H1 (cell line): ENCODE data around the gene CDH22. TPM values are rescaled to one million over a fixed set of nuclear protein-coding genes. Genes with fewer than 3 reads are reported as not detected.

ENCODE experiments used
- CTCF ChIA-PET: fragments of 300-600 bp; sonication (Branson Sonifier 250); formaldehyde crosslinking; loops from one replicate; lab custom pipeline; 2021; ENCODE audit not compliant: partially characterized antibody; lab: Charles Lee
- POLR2A ChIA-PET: fragments of 300-600 bp; sonication (Branson Sonifier 250); formaldehyde crosslinking; loops from one replicate; lab custom pipeline; 2021; ENCODE audit warnings: inconsistent platforms; ENCODE audit not compliant: partially characterized antibody; lab: Charles Lee
- DNase-seq, 2 experiments: peaks; one replicate each; pipeline versions ENCODE4 v3.0.0 to v3.0.0-alpha.2; 2010 to 2022; ENCODE audit warnings: low spot score in 2 of 2, low read depth in 1 of 2, mixed read lengths in 1 of 2
- FAIRE-seq: peaks from 2 replicates; lab custom pipeline; 2011; peaks lifted over from hg19 to GRCh38; lab: Jason Lieb, UNC
- H2AFZ ChIP-seq: 2 replicates; pipeline ENCODE4 v1.8.1; 2012; ENCODE audit warnings: low read length, inconsistent platforms
- H2AK5ac ChIP-seq: 2 replicates; pipeline ENCODE4 v1.6.1; 2013; ENCODE audit warnings: low read depth, low read length
- H2BK120ac ChIP-seq: replicated peaks from 2 replicates; pipeline ENCODE3; 2013; ENCODE audit warnings: low read depth, low read length, inconsistent platforms
- H2BK12ac ChIP-seq: 2 replicates; pipeline ENCODE4 v1.6.1; 2013; ENCODE audit warnings: low read depth, low read length
- H2BK15ac ChIP-seq: 2 replicates; pipeline ENCODE4 v1.6.1; 2013; ENCODE audit warnings: low read length
- H2BK20ac ChIP-seq: 2 replicates; pipeline ENCODE4 v1.6.1; 2013; ENCODE audit warnings: low read length
- H2BK5ac ChIP-seq: 2 replicates; pipeline ENCODE4 v1.6.1; 2013; ENCODE audit warnings: low read depth, low read length
- H3K14ac ChIP-seq: 2 replicates; pipeline ENCODE4 v1.6.1; 2013; ENCODE audit warnings: inconsistent platforms; ENCODE audit not compliant: insufficient read length
- H3K18ac ChIP-seq: 2 replicates; pipeline ENCODE4 v1.6.1; 2013; ENCODE audit warnings: low read length; ENCODE audit errors: extremely low read depth
- H3K23ac ChIP-seq: 2 replicates; pipeline ENCODE4 v1.6.1; 2013; ENCODE audit warnings: inconsistent platforms; ENCODE audit not compliant: insufficient read length
- H3K23me2 ChIP-seq: 2 replicates; pipeline ENCODE4 v1.6.1; 2013; ENCODE audit warnings: low read depth, low read length
- H3K27ac ChIP-seq: 2 replicates; pipeline ENCODE4 v1.6.1; 2011; ENCODE audit warnings: low read depth, low read length, inconsistent platforms
- H3K27me3 ChIP-seq, 4 experiments: replicated peaks in 1 of 4; 1 replicate in 1 of 4; 2 replicates in 3 of 4; pipeline versions ENCODE4 v1.6.1 to v1.8.1; 2011 to 2013; ENCODE audit warnings: low read length in 3 of 4, mild to moderate bottlenecking in 3 of 4, inconsistent platforms in 2 of 4, mixed read lengths in 2 of 4, moderate library complexity in 1 of 4; ENCODE audit not compliant: control insufficient read depth in 3 of 4, insufficient read depth in 3 of 4; ENCODE audit errors: extremely low read depth in 1 of 4
- H3K36me3 ChIP-seq, 4 experiments: 2 replicates each; pipeline versions ENCODE4 v1.6.1 to v1.8.1; 2011 to 2013; ENCODE audit warnings: mild to moderate bottlenecking in 4 of 4, low read length in 3 of 4, moderate library complexity in 2 of 4, control low read depth in 1 of 4, inconsistent platforms in 1 of 4; ENCODE audit not compliant: insufficient read depth in 4 of 4, control insufficient read depth in 2 of 4
- H3K4ac ChIP-seq: replicated peaks from 2 replicates; pipeline ENCODE3; 2013; ENCODE audit warnings: low read length, low read depth, mixed read lengths, inconsistent platforms; ENCODE audit not compliant: insufficient read length
- H3K4me1 ChIP-seq, 4 experiments: replicated peaks in 1 of 4; 1 replicate in 1 of 4; 2 replicates in 3 of 4; pipeline versions ENCODE4 v1.6.1 to v1.8.1; 2011 to 2013; ENCODE audit warnings: low read length in 3 of 4, inconsistent platforms in 2 of 4, mixed read lengths in 1 of 4; ENCODE audit not compliant: insufficient read depth in 4 of 4, control insufficient read depth in 3 of 4
- H3K4me2 ChIP-seq, 2 experiments: 2 replicates each; pipeline versions ENCODE4 v1.6.1 to v1.8.1; 2011 to 2013; ENCODE audit warnings: low read depth in 2 of 2, low read length in 2 of 2, control low read depth in 1 of 2, inconsistent platforms in 1 of 2, mild to moderate bottlenecking in 1 of 2; ENCODE audit not compliant: insufficient read depth in 1 of 2
- H3K4me3 ChIP-seq, 4 experiments: fragments of 200-600, 300-600 bp in 1 of 4; sonication (generic), shearing (Covaris generic), sonication (Bioruptor Twin) in 1 of 4; 2 replicates each; pipeline versions ENCODE4 v1.5.1 to v1.8.1; 2011 to 2016; ENCODE audit warnings: low read length in 4 of 4, low read depth in 3 of 4, control low read depth in 2 of 4, inconsistent platforms in 2 of 4, mild to moderate bottlenecking in 2 of 4, mixed read lengths in 1 of 4, moderate library complexity in 1 of 4; ENCODE audit not compliant: insufficient read depth in 2 of 4; ENCODE audit errors: extremely low read depth in 1 of 4
- H3K56ac ChIP-seq: replicated peaks from 2 replicates; pipeline ENCODE3; 2013; ENCODE audit warnings: low read depth, mild to moderate bottlenecking, mixed read lengths, low read length, inconsistent platforms; ENCODE audit not compliant: insufficient read length
- H3K79me1 ChIP-seq: 2 replicates; pipeline ENCODE4 v1.6.1; 2013; ENCODE audit warnings: low read depth, low read length, control low read depth
- H3K79me2 ChIP-seq, 2 experiments: 2 replicates each; pipeline versions ENCODE4 v1.6.1 to v1.8.1; 2012 to 2013; ENCODE audit warnings: low read length in 2 of 2, mild to moderate bottlenecking in 2 of 2, inconsistent platforms in 1 of 2; ENCODE audit not compliant: insufficient read depth in 2 of 2, control insufficient read depth in 1 of 2
- H3K9ac ChIP-seq, 4 experiments: replicated peaks in 1 of 4; 1 replicate in 1 of 4; 2 replicates in 3 of 4; pipeline versions ENCODE4 v1.6.1 to v1.8.1; 2011 to 2013; ENCODE audit warnings: low read depth in 3 of 4, low read length in 3 of 4, control low read depth in 2 of 4, mild to moderate bottlenecking in 2 of 4, moderate library complexity in 2 of 4, inconsistent platforms in 1 of 4; ENCODE audit errors: extremely low read depth in 1 of 4
- H3K9me3 ChIP-seq, 2 experiments: 2 replicates each; pipeline versions ENCODE4 v1.6.1 to v1.8.1; 2012 to 2013; ENCODE audit warnings: mild to moderate bottlenecking in 2 of 2, moderate library complexity in 2 of 2, control low read depth in 1 of 2, inconsistent platforms in 1 of 2, low read depth in 1 of 2, low read length in 1 of 2, mixed read lengths in 1 of 2; ENCODE audit not compliant: insufficient read depth in 2 of 2
- H4K20me1 ChIP-seq, 2 experiments: replicated peaks in 1 of 2; 2 replicates each; pipeline versions ENCODE3 to v1.8.1; 2011 to 2013; ENCODE audit warnings: inconsistent platforms in 2 of 2, low read length in 2 of 2, mild to moderate bottlenecking in 1 of 2; ENCODE audit not compliant: insufficient read depth in 2 of 2, control insufficient read depth in 1 of 2
- H4K5ac ChIP-seq: 2 replicates; pipeline ENCODE4 v1.6.1; 2013; ENCODE audit warnings: low read length, low read depth, mixed read lengths, inconsistent platforms; ENCODE audit not compliant: insufficient read length
- H4K8ac ChIP-seq: 2 replicates; pipeline ENCODE4 v1.8.0; 2013; ENCODE audit warnings: mild to moderate bottlenecking, moderate library complexity, low read length, inconsistent platforms; ENCODE audit not compliant: insufficient read depth; ENCODE audit errors: extremely low read depth
- H4K91ac ChIP-seq: replicated peaks from 2 replicates; pipeline ENCODE3; 2013; ENCODE audit warnings: low read length, mixed read lengths, inconsistent platforms; ENCODE audit not compliant: insufficient read length
- HDAC2 ChIP-seq, 2 experiments: fragments of 300-600 bp in 1 of 2; sonication (generic) in 1 of 2; IDR thresholded peaks; 2 replicates each; pipeline ENCODE4 v1.6.1; 2011 to 2012; ENCODE audit warnings: low read depth in 2 of 2, low read length in 2 of 2, mild to moderate bottlenecking in 2 of 2, moderate library complexity in 2 of 2, borderline replicate concordance in 1 of 2, inconsistent platforms in 1 of 2
- TBP ChIP-seq: IDR thresholded peaks from 2 replicates; pipeline ENCODE4 v1.6.1; 2011; ENCODE audit warnings: low read depth, low read length, improper control_type of control experiment
- WGBS, 2 experiments: shearing (Covaris generic) in 1 of 2; methylation state at CpG; one replicate each; pipeline versions ENCODE4 v1.1.6 to v1.1.7; 2013 to 2015; ENCODE audit warnings: low lambda C conversion rate in 2 of 2, mixed read lengths in 2 of 2, inconsistent platforms in 1 of 2, low coverage in 1 of 2, missing lambda C conversion rate in 1 of 2; ENCODE audit not compliant: insufficient replicate concordance in 2 of 2, insufficient coverage in 1 of 2, insufficient read length in 1 of 2; ENCODE audit errors: extremely low coverage in 1 of 2, missing lambda C conversion rate in 1 of 2; 5-methylcytosine and 5-hydroxymethylcytosine counted together
- polyA plus RNA-seq, 7 experiments: library from polyadenylated mRNA; depleted of rRNA in 3 of 7; stranded (reverse) in 5 of 7; unstranded in 2 of 7; fragments of >200 nt in 5 of 7; fragments of 200-250 nt in 2 of 7; gene quantifications; 1 replicate in 5 of 7; 2 replicates in 1 of 7; 4 replicates in 1 of 7; pipeline versions ENCODE4 v1.2.1 to v1.2.3, GENCODE V29; 2011 to 2013; ENCODE audit warnings: missing spikeins in 2 of 7, mixed read lengths in 2 of 7
- total RNA-seq: library from RNA; stranded (reverse); fragmentation: NEBNext Ultra II Directional; extraction: Animal tissue kit (Norgen Biotek cat#: 25700); gene quantifications from 2 replicates; pipeline ENCODE4 v1.2.1, GENCODE V29; 2021

The CDH22 gene
- total and polyA plus RNA-seq, 2 of the 8 experiments (the other 6 are each of a cell fraction or from before 2014, with no cell fraction given) = 0.35 to 0.39 TPM

DNA sequence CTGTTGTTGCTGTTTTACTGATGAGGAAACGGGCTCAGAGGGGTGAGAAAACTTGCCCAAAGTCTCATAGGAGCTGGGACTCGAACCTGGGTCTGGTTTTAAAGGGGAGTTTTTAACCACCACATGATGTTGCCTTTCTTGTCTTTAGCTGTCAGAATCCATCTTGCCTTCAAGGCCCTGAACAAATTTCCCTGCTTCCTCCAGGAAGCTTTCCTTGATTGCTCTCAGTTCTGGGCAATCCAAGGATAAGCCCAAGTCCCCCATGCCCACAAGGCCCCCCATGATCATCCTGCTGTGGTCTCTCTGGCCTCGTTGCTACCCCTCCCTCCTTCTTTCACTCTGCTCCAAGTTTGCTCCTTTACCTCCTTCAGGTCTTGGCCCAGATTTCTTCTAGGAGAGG lies 116.7 kb downstream of the CDH22 start:
- no peak overlapping the region for H3K18ac ChIP-seq
- H3K79me1 ChIP-seq = no peaks in the 10 kb centered on the region; the same call in 1 of the 2 replicates
- no peak overlapping the region for H2BK15ac ChIP-seq
- H4K5ac ChIP-seq = no peak overlapping the region
- H3K4ac ChIP-seq = no peak overlapping the region
- DNase-seq (no peak), FAIRE-seq (no peak)
- no peaks in the 10 kb centered on the region for H3K36me3 ChIP-seq
- no peak overlapping the region for H2BK12ac ChIP-seq
- no peak overlapping the region for H2BK20ac ChIP-seq
- H3K9me3 ChIP-seq = no peaks in the 10 kb centered on the region
- no peak overlapping the region for H3K14ac ChIP-seq
- no peak overlapping the region for H3K4me3 ChIP-seq
- no peaks in the 10 kb centered on the region for H3K79me2 ChIP-seq
- H3K27ac ChIP-seq = no peak overlapping the region
- H3K56ac ChIP-seq = no peak overlapping the region
- no peak overlapping the region for H3K9ac ChIP-seq
- no peak overlapping the region for H2AFZ ChIP-seq
- H3K4me2 ChIP-seq = no peak overlapping the region
- H3K23me2 ChIP-seq = peaks cover 6% of the 10 kb centered on the region; the same call in 1 of the 2 replicates
- no peaks in the 10 kb centered on the region; a peak in 1 of 7 replicates for H3K27me3 ChIP-seq
- POLR2A ChIA-PET = no interaction called here
- no peak overlapping the region for H4K8ac ChIP-seq
- CTCF ChIA-PET = interaction anchor here (1.0 to 1.3 kb wide), 2 partner anchors 8 to 21 kb away, joined by 3 to 5 read pairs; no protein-coding TSS in a partner anchor
- H2BK5ac ChIP-seq = no peak overlapping the region
- WGBS, 2 experiments = 76% methylated on average over 3 of the region's 3 CpGs; no CpG with 5 or more reads in 1 of the 2 experiments
- no peak overlapping the region for H3K23ac ChIP-seq
- H2BK120ac ChIP-seq = no peak overlapping the region
- no peak overlapping the region for H4K91ac ChIP-seq
- no peak overlapping the region for H2AK5ac ChIP-seq
- H4K20me1 ChIP-seq = peaks cover 0 to 2% of the 10 kb centered on the region in 2 experiments
- peaks cover 0 to 3% (median 0%) of the 10 kb centered on the region in 4 experiments; a peak in 3 of 7 replicates for H3K4me1 ChIP-seq
- no peak for TF ChIP-seq TBP
- no peak for TF ChIP-seq HDAC2 (IDR thresholded peaks at IDR 0.05; ENCODE audit: borderline replicate concordance in 1 of 2, low read depth in 2 of 2, low read length in 2 of 2)
